Measurements from ENCODE around the gene USP4.

The USP4 gene

GRCh38 chr3:49296781-49297411 is 43.0 kb downstream of the USP4 start:
- no peaks in the 10 kb centered on the region for H3K27me3 ChIP-seq (replicated peaks; ENCODE audit: insufficient read depth, low read length)
- no peak overlapping the region for H3K4me2 ChIP-seq (ENCODE audit: low read depth, low read length)
- no peaks in the 10 kb centered on the region for H3F3A ChIP-seq (ENCODE audit: insufficient read depth, low read length)
- no peak overlapping the region for H3K9ac ChIP-seq (ENCODE audit: low read length)
- no peak for DNase-seq
- peaks cover 6% of the 10 kb centered on the region; the same call in 1 of the 2 replicates for H3K36me3 ChIP-seq (replicated peaks; ENCODE audit: insufficient read depth, low read length)
- no peak overlapping the region for H2AFZ ChIP-seq (ENCODE audit: low read length)
- no peaks in the 10 kb centered on the region for H3K9me3 ChIP-seq (replicated peaks; ENCODE audit: insufficient read depth, low read length)
- H3K79me2 ChIP-seq (ENCODE audit: low read length) = no peaks in the 10 kb centered on the region
- no peak overlapping the region for H3K27ac ChIP-seq (ENCODE audit: low read length)
- H4K20me1 ChIP-seq (ENCODE audit: insufficient read depth, low read length) = no peaks in the 10 kb centered on the region
- TF ChIP-seq EZH2 (optimal IDR thresholded peaks at IDR 0.05; ENCODE audit: low read depth, low read length) (no peak), EZH2phosphoT487 (IDR thresholded peaks at IDR 0.05; ENCODE audit: low read length) (no peak), CTCF (IDR thresholded peaks at IDR 0.05; ENCODE audit: low read length) (no peak)
- H3K4me1 ChIP-seq (ENCODE audit: low read length) = no peaks in the 10 kb centered on the region
- no peak overlapping the region for H3K4me3 ChIP-seq (ENCODE audit: low read length)
- no peaks in the 10 kb centered on the region for H3K9me2 ChIP-seq (replicated peaks; ENCODE audit: insufficient read depth, low read length)

DNA sequence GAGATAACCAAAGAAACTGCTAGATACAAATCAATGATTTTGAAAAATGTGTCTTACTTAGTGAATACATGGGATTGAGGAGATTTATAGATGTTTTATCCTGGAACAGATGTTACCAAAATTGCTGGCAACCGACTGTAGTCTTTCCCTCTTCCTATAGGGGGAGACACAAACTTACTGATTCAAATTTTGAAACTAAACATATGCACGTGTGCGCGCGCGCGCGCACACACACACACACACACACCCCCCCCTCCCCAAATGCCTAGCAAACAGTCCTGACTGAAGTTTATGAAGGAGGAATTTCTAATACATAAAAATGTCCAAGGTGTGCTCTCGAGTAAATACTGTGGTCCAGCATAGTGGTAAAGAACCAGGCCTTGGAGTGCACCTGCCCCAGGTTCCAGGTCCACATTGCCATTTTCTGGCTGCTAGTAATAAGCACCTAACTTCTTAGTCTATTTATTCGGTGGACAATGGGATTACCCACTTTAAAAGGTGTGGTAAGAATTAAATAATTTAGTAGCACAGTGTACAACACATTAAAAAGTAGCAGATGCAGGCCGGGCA is 44.3 kb downstream of the USP4 start:
- Histone ChIP-seq H3K4me1 (ENCODE audit: low read length) (no peaks in the 10 kb centered on the region), H3K9ac (ENCODE audit: low read length) (no peak overlapping the region), H3K36me3 (replicated peaks; ENCODE audit: insufficient read depth, low read length) (peaks cover 6% of the 10 kb centered on the region; the same call in 1 of the 2 replicates), H3K79me2 (ENCODE audit: low read length) (no peaks in the 10 kb centered on the region), H3K4me3 (ENCODE audit: low read length) (no peak overlapping the region), H3F3A (ENCODE audit: insufficient read depth, low read length) (no peaks in the 10 kb centered on the region), H3K4me2 (ENCODE audit: low read depth, low read length) (no peak overlapping the region), H3K9me3 (replicated peaks; ENCODE audit: insufficient read depth, low read length) (no peaks in the 10 kb centered on the region), H4K20me1 (ENCODE audit: insufficient read depth, low read length) (no peaks in the 10 kb centered on the region), H3K9me2 (replicated peaks; ENCODE audit: insufficient read depth, low read length) (no peaks in the 10 kb centered on the region), H3K27me3 (replicated peaks; ENCODE audit: insufficient read depth, low read length) (no peaks in the 10 kb centered on the region), H3K27ac (ENCODE audit: low read length) (no peak overlapping the region), H2AFZ (ENCODE audit: low read length) (no peak overlapping the region)
- DNase-seq = no peak
- TF ChIP-seq EZH2 (optimal IDR thresholded peaks at IDR 0.05; ENCODE audit: low read depth, low read length) = no peak
- peak; percentile 60 for TF ChIP-seq CTCF (IDR thresholded peaks at IDR 0.05; ENCODE audit: low read length)
- TF ChIP-seq EZH2phosphoT487 (IDR thresholded peaks at IDR 0.05; ENCODE audit: low read length) = no peak

DNA sequence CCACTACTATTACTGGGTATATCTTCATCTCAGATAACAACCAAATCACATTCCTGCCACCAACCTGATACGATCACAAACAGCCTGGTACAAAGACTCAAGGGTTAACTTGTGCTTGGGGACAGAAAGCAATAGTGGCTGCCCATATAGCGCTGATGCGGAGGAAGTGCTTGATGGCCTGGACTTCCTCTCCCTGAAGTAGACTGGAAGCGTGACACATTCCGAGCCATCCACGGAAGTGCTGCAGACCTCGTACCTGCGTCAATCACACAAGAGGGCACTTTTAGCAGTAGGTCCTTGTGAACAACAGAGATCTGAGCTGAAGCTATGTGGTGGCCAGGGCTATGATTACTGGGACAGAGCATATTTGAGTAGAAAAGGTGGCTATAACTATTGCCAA is 45.5 kb downstream of the USP4 start:
- Histone ChIP-seq H3K79me2 (ENCODE audit: low read length) (no peaks in the 10 kb centered on the region), H4K20me1 (ENCODE audit: insufficient read depth, low read length) (no peaks in the 10 kb centered on the region), H3K9me3 (replicated peaks; ENCODE audit: insufficient read depth, low read length) (no peaks in the 10 kb centered on the region), H3K27me3 (replicated peaks; ENCODE audit: insufficient read depth, low read length) (no peaks in the 10 kb centered on the region), H3K4me2 (ENCODE audit: low read depth, low read length) (no peak overlapping the region), H3K4me1 (ENCODE audit: low read length) (no peaks in the 10 kb centered on the region), H3K9ac (ENCODE audit: low read length) (no peak overlapping the region), H3F3A (ENCODE audit: insufficient read depth, low read length) (no peaks in the 10 kb centered on the region), H3K27ac (ENCODE audit: low read length) (no peak overlapping the region), H3K4me3 (ENCODE audit: low read length) (no peak overlapping the region), H3K36me3 (replicated peaks; ENCODE audit: insufficient read depth, low read length) (peaks cover 6% of the 10 kb centered on the region; the same call in 1 of the 2 replicates), H2AFZ (ENCODE audit: low read length) (no peak overlapping the region), H3K9me2 (replicated peaks; ENCODE audit: insufficient read depth, low read length) (no peaks in the 10 kb centered on the region)
- DNase-seq = no peak
- TF ChIP-seq EZH2phosphoT487 (IDR thresholded peaks at IDR 0.05; ENCODE audit: low read length) (no peak), CTCF (IDR thresholded peaks at IDR 0.05; ENCODE audit: low read length) (no peak), EZH2 (optimal IDR thresholded peaks at IDR 0.05; ENCODE audit: low read depth, low read length) (no peak)
